Stimulated activated effector memory CD8-positive, alpha-beta T cell treated with anti-CD3 and anti-CD28 coated beads, Interleukin-12 subunit alpha, Interleukin-12 subunit beta, amount 100 ng/mL, for 72 hours (primary cell): Measurements from ENCODE around the gene PRSS27.

Experiments used
- ATAC-seq: fragments of 150-1000 bp; cut with Tn5 transposase; 2 replicates; pipeline ENCODE4 v1.10.0; 2021
- DNase-seq, 2 donors: peaks; one replicate each; pipeline ENCODE4 v3.0.0; 2021 to 2022; ENCODE audit warnings: low spot score in 2 of 2
- H3K27ac Mint-ChIP-seq: one replicate; pipeline ENCODE4 v1.8.0; 2022; ENCODE audit warnings: mild to moderate bottlenecking, mixed read lengths
- H3K36me3 Mint-ChIP-seq: one replicate; pipeline ENCODE4 v1.8.0; 2022; ENCODE audit warnings: mild to moderate bottlenecking, mixed read lengths
- H3K4me1 Mint-ChIP-seq: one replicate; pipeline ENCODE4 v1.8.0; 2022; ENCODE audit warnings: mixed read lengths
- H3K4me3 Mint-ChIP-seq: one replicate; pipeline ENCODE4 v1.8.0; 2022; ENCODE audit warnings: mild to moderate bottlenecking, mixed read lengths
- H3K9me3 Mint-ChIP-seq: one replicate; pipeline ENCODE4 v1.8.0; 2022; ENCODE audit warnings: mixed read lengths

Gene PRSS27

DNA sequence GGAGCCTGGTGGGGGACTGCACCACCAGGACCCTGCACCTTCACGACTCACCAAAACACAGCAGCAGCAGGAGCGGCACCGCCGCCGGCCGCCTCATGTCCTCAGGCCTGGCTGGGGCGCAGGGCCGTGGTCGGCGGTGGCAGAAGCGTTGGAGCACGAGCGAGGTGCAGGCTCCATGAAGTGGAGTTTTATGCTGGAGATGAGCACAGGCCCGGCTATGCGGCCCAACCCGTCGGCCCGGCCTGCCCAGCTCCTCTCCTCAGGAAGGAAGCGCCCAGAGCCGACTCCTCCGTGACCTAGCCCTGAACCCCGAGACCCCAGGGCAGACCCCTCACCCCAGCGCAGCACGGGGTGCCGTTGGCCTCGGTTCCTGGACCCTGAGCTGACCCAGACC lies at the start of gene PRSS27:
Gene PRSS27 (minus strand): TSS at position 161 of the 394 bp plus-strand sequence. CDS start 64 bp downstream, at position 97.
- no peaks in the 10 kb centered on the region for H3K36me3 Mint-ChIP-seq

DNA sequence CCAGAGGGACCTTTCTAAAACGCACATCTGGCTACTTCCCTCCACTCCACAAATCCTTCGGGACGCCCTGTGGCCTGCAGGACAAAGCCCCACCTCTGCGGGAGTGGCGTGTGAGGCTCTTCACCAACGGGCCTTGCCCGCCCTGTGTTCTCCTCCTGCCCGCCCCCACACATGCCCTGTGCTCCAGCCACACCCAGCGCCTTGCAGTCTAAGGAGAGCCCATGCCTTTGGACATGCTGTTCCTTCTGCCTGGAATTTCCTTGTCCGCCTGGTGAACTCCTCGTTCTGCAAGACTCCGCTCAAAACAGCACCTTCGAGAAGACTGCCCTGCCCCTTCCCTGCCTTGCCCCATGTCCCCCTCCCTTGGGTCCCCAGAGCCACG lies 49.6 kb upstream of the PRSS27 start:
- peak overlapping the region; percentile 92 for H3K27ac Mint-ChIP-seq
- H3K4me3 Mint-ChIP-seq: no peak overlapping the region

More for the DNA sequence above, at the start of gene PRSS27:
- Mint-ChIP-seq H3K27ac (peak within 1 kb of the TSS; percentile 82), H3K4me1 (peaks cover 12% of the 10 kb centered on the region), H3K9me3 (no peaks in the 10 kb centered on the region), H3K4me3 (peak within 1 kb of the TSS; percentile 69)
- no peak for DNase-seq
- ATAC-seq: no peak

DNA sequence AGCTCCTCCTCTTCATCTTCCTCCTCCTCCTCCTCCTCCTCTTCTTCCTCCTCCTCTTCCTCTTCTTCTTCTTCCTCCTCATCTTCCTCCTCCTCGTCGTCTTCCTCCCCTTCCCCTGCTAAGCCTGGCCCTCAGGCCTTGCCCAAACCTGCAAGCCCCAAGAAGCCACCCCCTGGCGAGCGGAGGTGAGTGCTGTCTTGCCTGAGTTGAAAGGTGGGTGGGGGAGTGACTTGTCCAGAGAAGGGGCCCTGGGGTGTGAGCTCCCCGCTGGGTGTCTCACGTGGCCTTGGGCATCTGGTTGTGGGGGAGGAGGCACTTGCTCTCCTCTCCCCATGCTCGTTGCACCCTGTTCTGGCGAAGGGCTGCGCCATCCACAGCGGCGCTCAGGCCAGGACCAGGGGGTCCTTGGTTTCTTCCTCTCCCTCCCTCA lies 49.1 kb upstream of the PRSS27 start:
- no peak for DNase-seq
- H3K36me3 Mint-ChIP-seq: peaks cover 100% of the 10 kb centered on the region
- H3K27ac Mint-ChIP-seq: peak overlapping the region; percentile 92

More for the DNA sequence above, 49.6 kb upstream of the PRSS27 start:
- Mint-ChIP-seq H3K9me3 (no peaks in the 10 kb centered on the region), H3K36me3 (peaks cover 97% of the 10 kb centered on the region), H3K4me1 (peaks cover 49% of the 10 kb centered on the region)
- ATAC-seq (no peak), DNase-seq (no peak)

DNA sequence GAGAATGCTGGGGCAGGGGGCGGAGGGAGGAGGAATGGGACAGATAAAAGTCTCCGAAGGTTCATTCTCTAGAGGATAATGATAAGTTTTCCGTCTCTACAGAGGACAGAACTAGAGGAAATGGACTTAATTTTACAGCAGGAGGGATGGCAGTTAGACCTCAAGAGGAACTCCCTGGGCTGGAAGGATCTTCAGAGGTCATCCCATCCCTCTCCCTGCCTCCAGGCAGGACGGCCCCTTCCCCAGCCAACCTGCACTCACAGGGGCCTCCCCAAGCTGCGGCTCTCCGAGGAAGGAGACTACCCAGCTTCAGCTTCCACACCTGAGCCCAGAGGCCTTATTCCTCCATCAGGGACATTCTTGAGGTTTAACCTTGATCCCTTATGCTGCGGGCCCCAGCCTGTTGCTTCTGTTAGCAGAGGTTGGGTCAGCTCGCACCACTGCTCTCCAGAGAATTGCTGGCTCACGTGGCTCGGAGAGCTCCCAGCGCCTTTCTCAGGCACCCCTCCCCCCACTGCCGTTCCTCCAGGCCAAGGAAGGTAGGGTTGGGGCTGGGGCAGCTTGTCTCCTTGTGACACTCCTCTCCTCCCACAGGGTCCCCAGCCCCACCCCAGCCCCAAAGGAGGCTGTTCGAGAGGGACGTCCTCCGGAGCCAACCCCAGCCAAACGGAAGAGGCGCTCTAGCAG lies 48.5 kb upstream of the PRSS27 start:
- Mint-ChIP-seq H3K4me1 (peaks cover 54% of the 10 kb centered on the region), H3K4me3 (no peak overlapping the region), H3K36me3 (peaks cover 100% of the 10 kb centered on the region), H3K9me3 (no peaks in the 10 kb centered on the region), H3K27ac (peak overlapping the region; percentile 92)
- DNase-seq (no peak), ATAC-seq (no peak)

More for the DNA sequence above, 49.1 kb upstream of the PRSS27 start:
- Mint-ChIP-seq H3K4me3 (no peak overlapping the region), H3K4me1 (peaks cover 49% of the 10 kb centered on the region), H3K9me3 (no peaks in the 10 kb centered on the region)
- ATAC-seq: no peak

DNA sequence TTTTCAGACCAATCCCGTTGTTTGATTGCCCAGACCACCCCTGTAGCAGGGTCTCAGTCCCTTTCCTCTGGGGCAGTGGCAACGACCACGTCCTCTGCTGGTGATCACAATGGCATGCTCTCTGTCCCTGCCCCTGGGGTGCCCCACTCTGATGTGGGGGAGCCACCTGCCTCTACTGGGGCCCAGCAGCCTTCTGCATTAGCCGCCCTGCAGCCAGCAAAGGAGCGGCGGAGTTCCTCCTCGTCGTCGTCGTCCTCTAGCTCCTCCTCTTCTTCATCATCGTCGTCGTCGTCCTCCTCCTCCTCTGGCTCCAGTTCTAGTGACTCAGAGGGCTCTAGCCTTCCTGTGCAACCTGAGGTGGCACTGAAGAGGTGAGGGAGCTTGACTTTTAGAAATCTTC lies 47.9 kb upstream of the PRSS27 start:
- ATAC-seq: no peak
- peaks cover 57% of the 10 kb centered on the region for H3K4me1 Mint-ChIP-seq
- peak overlapping the region; percentile 85 for H3K27ac Mint-ChIP-seq
- H3K9me3 Mint-ChIP-seq: no peaks in the 10 kb centered on the region
- H3K4me3 Mint-ChIP-seq: no peak overlapping the region
- peaks cover 100% of the 10 kb centered on the region for H3K36me3 Mint-ChIP-seq
- DNase-seq: no peak

DNA sequence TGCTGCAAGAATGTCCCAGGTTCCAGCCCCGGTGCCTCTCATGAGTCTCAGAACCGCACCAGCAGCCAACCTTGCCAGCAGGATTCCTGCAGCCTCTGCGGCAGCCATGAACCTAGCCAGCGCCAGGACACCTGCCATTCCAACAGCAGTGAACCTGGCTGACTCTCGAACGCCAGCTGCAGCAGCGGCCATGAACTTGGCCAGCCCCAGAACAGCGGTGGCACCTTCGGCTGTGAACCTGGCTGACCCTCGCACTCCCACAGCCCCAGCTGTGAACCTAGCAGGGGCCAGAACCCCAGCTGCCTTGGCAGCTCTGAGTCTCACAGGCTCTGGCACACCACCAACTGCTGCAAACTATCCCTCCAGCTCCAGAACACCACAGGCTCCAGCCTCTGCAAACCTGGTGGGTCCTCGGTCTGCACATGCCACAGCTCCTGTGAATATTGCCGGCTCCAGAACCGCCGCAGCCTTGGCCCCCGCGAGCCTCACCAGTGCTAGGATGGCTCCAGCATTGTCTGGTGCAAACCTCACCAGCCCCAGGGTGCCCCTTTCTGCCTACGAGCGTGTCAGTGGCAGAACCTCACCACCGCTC lies 47.2 kb upstream of the PRSS27 start:
- peak overlapping the region; percentile 85 for H3K27ac Mint-ChIP-seq
- ATAC-seq: no peak
- H3K4me1 Mint-ChIP-seq: peaks cover 57% of the 10 kb centered on the region
- H3K36me3 Mint-ChIP-seq: peaks cover 100% of the 10 kb centered on the region
- no peaks in the 10 kb centered on the region for H3K9me3 Mint-ChIP-seq
- no peak overlapping the region for H3K4me3 Mint-ChIP-seq
- no peak for DNase-seq

DNA sequence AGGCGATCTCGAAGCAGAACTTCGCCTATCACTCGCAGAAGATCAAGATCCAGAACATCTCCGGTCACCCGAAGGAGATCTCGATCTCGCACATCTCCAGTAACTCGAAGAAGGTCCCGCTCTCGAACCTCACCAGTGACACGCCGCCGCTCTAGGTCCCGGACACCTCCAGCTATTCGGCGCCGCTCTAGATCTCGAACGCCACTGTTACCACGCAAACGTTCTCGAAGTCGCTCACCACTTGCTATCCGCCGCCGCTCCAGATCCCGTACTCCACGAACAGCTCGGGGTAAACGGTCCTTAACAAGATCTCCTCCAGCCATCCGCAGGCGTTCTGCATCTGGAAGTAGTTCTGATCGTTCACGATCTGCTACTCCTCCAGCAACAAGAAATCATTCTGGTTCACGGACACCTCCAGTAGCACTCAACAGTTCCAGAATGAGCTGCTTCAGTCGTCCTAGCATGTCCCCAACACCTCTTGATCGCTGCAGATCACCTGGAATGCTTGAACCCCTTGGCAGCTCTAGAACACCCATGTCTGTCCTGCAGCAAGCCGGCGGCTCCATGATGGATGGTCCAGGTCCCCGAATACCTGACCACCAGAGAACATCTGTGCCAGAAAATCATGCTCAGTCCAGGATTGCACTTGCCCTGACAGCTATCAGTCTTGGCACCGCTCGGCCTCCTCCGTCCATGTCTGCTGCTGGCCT lies 46.6 kb upstream of the PRSS27 start:
- Mint-ChIP-seq H3K36me3 (peaks cover 100% of the 10 kb centered on the region), H3K4me3 (no peak overlapping the region), H3K4me1 (peaks cover 59% of the 10 kb centered on the region), H3K27ac (peak overlapping the region; percentile 85), H3K9me3 (no peaks in the 10 kb centered on the region)
- DNase-seq (no peak), ATAC-seq (no peak)

DNA sequence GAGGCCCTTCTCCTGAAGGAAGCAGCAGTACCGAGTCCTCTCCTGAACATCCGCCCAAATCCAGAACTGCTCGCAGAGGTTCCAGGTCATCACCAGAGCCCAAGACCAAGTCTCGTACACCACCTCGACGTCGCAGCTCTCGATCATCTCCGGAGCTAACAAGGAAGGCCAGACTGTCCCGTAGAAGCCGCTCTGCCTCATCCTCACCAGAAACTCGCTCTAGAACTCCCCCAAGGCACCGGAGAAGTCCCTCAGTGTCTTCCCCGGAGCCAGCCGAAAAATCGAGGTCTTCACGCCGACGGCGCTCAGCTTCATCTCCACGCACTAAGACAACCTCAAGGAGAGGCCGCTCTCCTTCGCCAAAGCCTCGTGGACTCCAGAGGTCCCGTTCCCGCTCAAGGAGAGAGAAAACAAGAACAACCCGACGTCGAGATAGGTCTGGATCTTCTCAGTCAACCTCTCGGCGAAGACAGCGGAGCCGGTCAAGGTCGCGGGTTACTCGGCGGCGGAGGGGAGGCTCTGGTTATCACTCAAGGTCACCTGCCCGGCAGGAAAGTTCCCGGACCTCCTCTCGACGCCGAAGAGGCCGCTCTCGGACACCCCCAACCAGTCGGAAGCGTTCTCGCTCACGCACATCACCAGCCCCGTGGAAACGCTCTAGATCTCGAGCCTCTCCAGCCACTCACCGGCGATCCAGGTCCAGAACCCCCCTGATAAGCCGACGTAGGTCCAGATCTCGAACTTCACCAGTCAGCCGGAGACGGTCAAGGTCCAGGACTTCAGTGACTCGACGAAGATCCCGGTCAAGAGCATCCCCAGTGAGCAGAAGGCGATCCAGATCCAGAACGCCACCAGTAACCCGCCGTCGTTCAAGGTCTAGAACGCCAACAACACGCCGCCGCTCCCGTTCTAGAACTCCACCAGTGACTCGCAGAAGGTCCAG lies 45.7 kb upstream of the PRSS27 start:
- DNase-seq (no peak), ATAC-seq (no peak)
- no peak overlapping the region for H3K4me3 Mint-ChIP-seq
- H3K36me3 Mint-ChIP-seq: peaks cover 100% of the 10 kb centered on the region
- H3K27ac Mint-ChIP-seq: peak overlapping the region; percentile 85
- no peaks in the 10 kb centered on the region for H3K9me3 Mint-ChIP-seq
- H3K4me1 Mint-ChIP-seq: peaks cover 68% of the 10 kb centered on the region

DNA sequence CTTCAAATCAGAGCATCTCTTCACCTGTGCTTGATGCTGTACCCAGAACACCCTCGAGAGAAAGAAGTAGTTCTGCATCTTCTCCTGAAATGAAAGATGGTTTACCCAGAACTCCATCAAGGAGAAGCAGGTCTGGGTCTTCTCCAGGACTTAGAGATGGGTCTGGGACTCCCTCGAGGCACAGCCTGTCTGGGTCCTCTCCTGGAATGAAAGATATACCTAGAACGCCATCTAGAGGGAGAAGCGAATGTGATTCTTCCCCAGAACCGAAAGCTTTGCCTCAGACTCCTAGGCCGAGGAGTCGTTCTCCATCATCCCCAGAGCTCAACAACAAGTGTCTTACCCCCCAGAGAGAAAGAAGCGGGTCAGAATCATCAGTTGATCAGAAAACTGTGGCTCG lies 44.7 kb upstream of the PRSS27 start:
- H3K27ac Mint-ChIP-seq: peak overlapping the region; percentile 85

DNA sequence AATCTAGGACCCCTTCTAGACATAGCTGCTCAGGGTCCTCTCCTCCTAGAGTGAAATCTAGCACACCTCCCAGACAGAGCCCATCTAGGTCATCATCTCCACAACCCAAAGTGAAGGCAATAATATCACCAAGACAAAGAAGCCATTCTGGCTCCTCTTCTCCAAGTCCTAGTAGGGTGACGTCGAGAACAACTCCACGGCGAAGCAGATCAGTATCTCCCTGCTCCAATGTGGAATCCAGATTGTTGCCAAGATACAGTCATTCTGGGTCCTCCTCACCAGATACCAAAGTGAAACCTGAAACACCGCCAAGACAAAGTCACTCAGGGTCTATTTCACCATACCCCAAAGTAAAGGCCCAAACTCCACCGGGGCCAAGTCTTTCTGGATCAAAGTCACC lies 43.1 kb upstream of the PRSS27 start:
- H3K27ac Mint-ChIP-seq: peak overlapping the region; percentile 11
- DNase-seq (no peak), ATAC-seq (no peak)
- no peak overlapping the region for H3K4me3 Mint-ChIP-seq
- H3K9me3 Mint-ChIP-seq: no peaks in the 10 kb centered on the region
- peaks cover 68% of the 10 kb centered on the region for H3K4me1 Mint-ChIP-seq
- peaks cover 100% of the 10 kb centered on the region for H3K36me3 Mint-ChIP-seq

More for the DNA sequence above, 44.7 kb upstream of the PRSS27 start:
- ATAC-seq: no peak
- Mint-ChIP-seq H3K9me3 (no peaks in the 10 kb centered on the region), H3K36me3 (peaks cover 100% of the 10 kb centered on the region), H3K4me1 (peaks cover 73% of the 10 kb centered on the region), H3K4me3 (no peak overlapping the region)
- DNase-seq: no peak

DNA sequence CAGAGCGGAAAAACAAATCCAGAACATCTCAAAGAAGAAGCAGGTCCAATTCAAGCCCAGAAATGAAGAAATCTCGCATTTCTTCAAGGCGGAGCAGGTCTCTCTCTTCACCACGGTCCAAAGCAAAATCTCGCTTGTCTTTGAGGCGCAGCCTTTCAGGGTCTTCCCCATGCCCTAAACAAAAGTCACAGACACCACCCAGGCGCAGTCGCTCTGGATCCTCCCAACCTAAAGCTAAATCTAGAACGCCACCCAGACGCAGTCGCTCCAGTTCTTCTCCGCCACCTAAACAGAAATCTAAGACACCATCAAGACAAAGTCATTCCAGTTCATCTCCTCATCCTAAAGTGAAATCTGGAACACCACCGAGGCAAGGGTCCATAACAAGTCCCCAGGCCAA lies 42.7 kb upstream of the PRSS27 start:
- H3K9me3 Mint-ChIP-seq: no peaks in the 10 kb centered on the region
- H3K4me3 Mint-ChIP-seq: no peak overlapping the region
- ATAC-seq: no peak
- H3K4me1 Mint-ChIP-seq: peaks cover 66% of the 10 kb centered on the region
- H3K27ac Mint-ChIP-seq: peak overlapping the region; percentile 11
- H3K36me3 Mint-ChIP-seq: peaks cover 100% of the 10 kb centered on the region
- DNase-seq: no peak

DNA sequence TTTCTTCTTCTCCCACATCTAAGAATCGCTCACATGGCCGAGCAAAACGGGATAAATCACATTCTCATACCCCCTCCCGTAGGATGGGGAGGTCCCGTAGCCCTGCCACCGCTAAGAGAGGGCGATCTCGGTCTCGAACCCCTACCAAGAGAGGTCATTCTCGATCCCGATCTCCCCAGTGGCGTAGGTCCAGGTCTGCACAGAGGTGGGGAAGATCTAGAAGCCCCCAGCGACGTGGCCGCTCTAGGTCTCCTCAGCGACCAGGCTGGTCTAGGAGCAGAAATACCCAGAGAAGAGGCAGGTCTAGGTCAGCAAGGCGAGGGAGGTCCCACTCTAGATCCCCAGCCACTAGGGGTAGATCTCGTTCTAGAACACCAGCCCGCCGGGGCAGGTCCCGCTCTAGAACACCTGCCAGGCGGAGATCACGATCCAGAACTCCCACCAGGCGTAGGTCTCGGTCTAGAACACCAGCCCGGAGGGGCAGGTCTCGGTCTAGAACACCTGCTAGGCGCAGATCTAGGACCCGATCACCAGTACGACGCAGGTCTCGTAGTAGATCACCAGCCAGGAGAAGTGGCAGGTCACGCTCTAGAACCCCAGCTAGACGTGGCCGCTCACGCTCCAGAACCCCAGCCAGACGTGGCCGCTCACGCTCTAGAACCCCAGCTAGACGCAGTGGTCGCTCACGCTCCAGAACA lies 42.0 kb upstream of the PRSS27 start:
- Mint-ChIP-seq H3K4me1 (peaks cover 70% of the 10 kb centered on the region), H3K27ac (peak overlapping the region; percentile 11), H3K4me3 (no peak overlapping the region)

DNA sequence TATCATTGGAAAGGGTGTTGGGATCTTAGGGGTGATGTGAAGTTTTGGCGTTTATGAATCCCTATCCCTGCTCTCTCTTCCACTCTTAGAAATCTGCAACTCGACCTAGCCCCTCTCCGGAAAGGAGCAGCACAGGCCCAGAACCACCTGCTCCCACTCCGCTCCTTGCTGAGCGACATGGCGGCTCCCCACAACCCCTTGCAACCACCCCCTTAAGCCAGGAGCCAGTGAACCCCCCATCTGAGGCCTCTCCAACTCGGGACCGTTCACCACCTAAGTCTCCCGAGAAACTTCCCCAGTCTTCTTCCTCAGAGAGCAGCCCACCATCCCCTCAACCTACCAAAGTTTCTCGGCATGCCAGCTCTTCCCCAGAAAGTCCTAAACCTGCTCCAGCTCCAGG lies 41.4 kb upstream of the PRSS27 start:
- H3K27ac Mint-ChIP-seq: no peak overlapping the region
- peaks cover 70% of the 10 kb centered on the region for H3K4me1 Mint-ChIP-seq
- no peak for ATAC-seq
- H3K9me3 Mint-ChIP-seq: no peaks in the 10 kb centered on the region
- peaks cover 100% of the 10 kb centered on the region for H3K36me3 Mint-ChIP-seq
- DNase-seq: no peak
- no peak overlapping the region for H3K4me3 Mint-ChIP-seq

More for the DNA sequence above, 42.0 kb upstream of the PRSS27 start:
- Mint-ChIP-seq H3K9me3 (no peaks in the 10 kb centered on the region), H3K36me3 (peaks cover 100% of the 10 kb centered on the region)
- DNase-seq: no peak
- no peak for ATAC-seq

DNA sequence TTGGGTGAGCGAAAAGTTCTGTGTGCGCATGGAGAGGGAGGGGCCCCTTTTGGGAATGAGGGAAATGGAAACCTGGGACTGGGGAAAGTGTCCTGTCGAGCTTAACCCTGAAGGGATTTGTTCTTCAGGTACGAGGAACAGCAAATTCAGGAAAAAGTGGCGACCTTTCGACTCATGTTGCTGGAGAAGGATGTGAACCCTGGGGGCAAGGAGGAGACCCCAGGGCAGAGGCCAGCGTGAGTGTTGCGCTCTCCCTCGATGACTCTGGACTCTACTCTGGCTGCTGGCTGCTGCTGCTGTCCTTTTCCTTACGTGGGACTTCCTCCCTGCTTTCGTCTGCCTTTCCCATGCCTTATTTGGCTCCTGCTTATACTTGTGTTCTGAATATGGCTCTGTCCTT lies 37.3 kb upstream of the PRSS27 start:
- H3K36me3 Mint-ChIP-seq: peaks cover 100% of the 10 kb centered on the region
- peak overlapping the region; percentile 98 for H3K27ac Mint-ChIP-seq
- H3K4me3 Mint-ChIP-seq: no peak overlapping the region
- DNase-seq (no peak), ATAC-seq (no peak)
- no peaks in the 10 kb centered on the region for H3K9me3 Mint-ChIP-seq
- peaks cover 78% of the 10 kb centered on the region for H3K4me1 Mint-ChIP-seq
